Body of pancreas (tissue), 4 donors: ENCODE measurements around the gene ITGB1BP1.

Experiments used
- POLR2A ChIP-seq, 3 donors: fragments of 450-650 bp; IDR thresholded peaks; one replicate each; pipeline ENCODE4 v1.6.1; 2016; ENCODE audit warnings: antibody characterized with exemption in 3 of 3, mild to moderate bottlenecking in 2 of 3
- TF ChIP-seq, protein P1 (sequence below), 7 experiments: fragments of 450-650 bp in 4 of 7; fragments of 200-600 bp in 3 of 7; sonication (generic) in 3 of 7; IDR thresholded peaks; one replicate each; pipeline ENCODE4 v1.5.1; 2016 to 2019; ENCODE audit warnings: antibody characterized with exemption in 7 of 7

DNA sequence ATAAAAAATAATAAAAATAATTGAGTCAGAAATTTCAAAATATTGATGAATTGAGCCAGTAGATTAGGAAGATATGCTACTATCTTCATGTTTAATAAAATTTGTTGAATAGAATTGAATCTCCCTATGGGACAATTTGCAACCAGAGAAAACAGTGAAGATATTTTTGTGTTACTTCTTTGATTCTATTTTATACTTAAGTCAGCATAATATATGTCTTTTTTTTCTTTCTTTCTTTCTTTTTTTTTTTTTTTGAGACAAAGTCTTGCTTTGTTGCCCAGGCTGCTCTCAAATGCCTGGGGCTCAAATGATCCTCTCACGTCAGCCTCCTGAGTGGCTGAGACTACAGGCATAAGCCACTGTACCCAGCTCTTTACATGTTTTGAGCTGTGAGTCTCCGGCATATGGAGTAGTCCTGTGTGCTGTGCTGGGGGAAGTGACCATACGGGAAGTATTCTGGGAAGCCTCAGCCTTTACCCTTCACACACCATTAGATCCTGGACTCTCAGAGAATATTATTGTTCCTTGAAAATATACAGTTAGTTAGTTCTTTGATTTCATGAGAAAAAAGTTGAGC is 37.2 kb upstream of the ITGB1BP1 start:
- TF ChIP-seq, protein P1, sequence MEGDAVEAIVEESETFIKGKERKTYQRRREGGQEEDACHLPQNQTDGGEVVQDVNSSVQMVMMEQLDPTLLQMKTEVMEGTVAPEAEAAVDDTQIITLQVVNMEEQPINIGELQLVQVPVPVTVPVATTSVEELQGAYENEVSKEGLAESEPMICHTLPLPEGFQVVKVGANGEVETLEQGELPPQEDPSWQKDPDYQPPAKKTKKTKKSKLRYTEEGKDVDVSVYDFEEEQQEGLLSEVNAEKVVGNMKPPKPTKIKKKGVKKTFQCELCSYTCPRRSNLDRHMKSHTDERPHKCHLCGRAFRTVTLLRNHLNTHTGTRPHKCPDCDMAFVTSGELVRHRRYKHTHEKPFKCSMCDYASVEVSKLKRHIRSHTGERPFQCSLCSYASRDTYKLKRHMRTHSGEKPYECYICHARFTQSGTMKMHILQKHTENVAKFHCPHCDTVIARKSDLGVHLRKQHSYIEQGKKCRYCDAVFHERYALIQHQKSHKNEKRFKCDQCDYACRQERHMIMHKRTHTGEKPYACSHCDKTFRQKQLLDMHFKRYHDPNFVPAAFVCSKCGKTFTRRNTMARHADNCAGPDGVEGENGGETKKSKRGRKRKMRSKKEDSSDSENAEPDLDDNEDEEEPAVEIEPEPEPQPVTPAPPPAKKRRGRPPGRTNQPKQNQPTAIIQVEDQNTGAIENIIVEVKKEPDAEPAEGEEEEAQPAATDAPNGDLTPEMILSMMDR (IDR thresholded peaks at IDR 0.05) = no peak
- no peak for TF ChIP-seq POLR2A (IDR thresholded peaks at IDR 0.05)
